ENCODE data around the gene LYPD6.

The LYPD6 gene

DNA sequence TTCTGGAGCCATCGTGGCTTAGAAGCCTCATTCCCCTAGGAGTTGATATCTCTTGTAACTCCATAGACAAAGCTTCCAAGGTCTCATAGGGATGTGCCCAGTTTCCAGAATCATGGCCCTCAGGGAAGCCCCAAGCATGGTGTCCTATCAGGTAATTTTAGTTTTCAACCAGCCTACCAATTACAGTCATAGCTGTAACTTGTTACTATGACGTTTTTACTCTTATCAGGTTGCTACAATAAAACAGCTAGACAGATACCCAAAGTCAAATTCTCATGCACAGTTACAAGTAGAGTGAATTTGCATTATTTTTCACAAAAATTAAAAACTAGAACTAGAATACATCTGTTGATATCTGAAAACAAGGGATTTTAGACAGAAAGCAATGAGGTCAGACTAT, 8.9 kb downstream of the LYPD6 start:
- Histone ChIP-seq H3K27me3 (ENCODE audit: control insufficient read depth, insufficient read depth, low read length) (no peaks in the 10 kb centered on the region), H3K4me3 (ENCODE audit: low read depth, low read length) (no peak overlapping the region), H3K4me1 (peaks cover 4% of the 10 kb centered on the region), H3K27ac (no peak overlapping the region), H3K4me2 (ENCODE audit: low read length) (no peak overlapping the region), H3K79me2 (no peaks in the 10 kb centered on the region), H3K9ac (no peak overlapping the region), H3K36me3 (ENCODE audit: control insufficient read depth, insufficient read depth, low read length) (no peaks in the 10 kb centered on the region), H2AFZ (no peak overlapping the region), H3K9me3 (ENCODE audit: control insufficient read depth, low read length) (no peaks in the 10 kb centered on the region)
- TF ChIP-seq, protein P1, sequence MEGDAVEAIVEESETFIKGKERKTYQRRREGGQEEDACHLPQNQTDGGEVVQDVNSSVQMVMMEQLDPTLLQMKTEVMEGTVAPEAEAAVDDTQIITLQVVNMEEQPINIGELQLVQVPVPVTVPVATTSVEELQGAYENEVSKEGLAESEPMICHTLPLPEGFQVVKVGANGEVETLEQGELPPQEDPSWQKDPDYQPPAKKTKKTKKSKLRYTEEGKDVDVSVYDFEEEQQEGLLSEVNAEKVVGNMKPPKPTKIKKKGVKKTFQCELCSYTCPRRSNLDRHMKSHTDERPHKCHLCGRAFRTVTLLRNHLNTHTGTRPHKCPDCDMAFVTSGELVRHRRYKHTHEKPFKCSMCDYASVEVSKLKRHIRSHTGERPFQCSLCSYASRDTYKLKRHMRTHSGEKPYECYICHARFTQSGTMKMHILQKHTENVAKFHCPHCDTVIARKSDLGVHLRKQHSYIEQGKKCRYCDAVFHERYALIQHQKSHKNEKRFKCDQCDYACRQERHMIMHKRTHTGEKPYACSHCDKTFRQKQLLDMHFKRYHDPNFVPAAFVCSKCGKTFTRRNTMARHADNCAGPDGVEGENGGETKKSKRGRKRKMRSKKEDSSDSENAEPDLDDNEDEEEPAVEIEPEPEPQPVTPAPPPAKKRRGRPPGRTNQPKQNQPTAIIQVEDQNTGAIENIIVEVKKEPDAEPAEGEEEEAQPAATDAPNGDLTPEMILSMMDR (IDR thresholded peaks at IDR 0.05), result no peak

DNA sequence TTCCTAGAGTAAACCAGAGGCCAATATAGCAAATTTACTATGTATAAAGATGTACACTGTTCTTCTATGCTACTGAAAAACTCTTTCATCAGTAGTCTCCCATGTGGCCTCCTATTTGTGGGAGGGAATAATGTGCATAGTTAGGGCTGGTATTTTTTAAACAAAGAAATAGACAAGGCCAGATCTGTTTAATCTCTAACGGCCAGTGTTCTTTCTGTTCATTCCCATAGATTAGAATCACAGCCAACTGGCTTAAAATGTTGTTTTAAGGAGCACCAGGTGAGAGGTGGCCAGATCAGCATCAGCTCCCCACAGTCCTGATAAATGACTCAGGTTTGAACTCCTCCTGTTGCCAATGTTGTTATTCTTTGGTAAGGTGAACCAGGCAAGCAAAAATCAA, 12.1 kb downstream of the LYPD6 start:
- H3K4me1 ChIP-seq, result peaks cover 3% of the 10 kb centered on the region
- H3K9ac ChIP-seq, result no peak overlapping the region
- H3K4me2 ChIP-seq (ENCODE audit: low read length), result no peak overlapping the region
- no peaks in the 10 kb centered on the region for H3K9me3 ChIP-seq (ENCODE audit: control insufficient read depth, low read length)
- H3K4me3 ChIP-seq (ENCODE audit: low read depth, low read length), result no peak overlapping the region
- no peaks in the 10 kb centered on the region for H3K36me3 ChIP-seq (ENCODE audit: control insufficient read depth, insufficient read depth, low read length)
- peaks cover 6% of the 10 kb centered on the region for H3K79me2 ChIP-seq
- H3K27me3 ChIP-seq (ENCODE audit: control insufficient read depth, insufficient read depth, low read length), result no peaks in the 10 kb centered on the region
- no peak overlapping the region for H3K27ac ChIP-seq
- TF ChIP-seq, protein P1 (IDR thresholded peaks at IDR 0.05), result no peak
- no peak overlapping the region for H2AFZ ChIP-seq

DNA sequence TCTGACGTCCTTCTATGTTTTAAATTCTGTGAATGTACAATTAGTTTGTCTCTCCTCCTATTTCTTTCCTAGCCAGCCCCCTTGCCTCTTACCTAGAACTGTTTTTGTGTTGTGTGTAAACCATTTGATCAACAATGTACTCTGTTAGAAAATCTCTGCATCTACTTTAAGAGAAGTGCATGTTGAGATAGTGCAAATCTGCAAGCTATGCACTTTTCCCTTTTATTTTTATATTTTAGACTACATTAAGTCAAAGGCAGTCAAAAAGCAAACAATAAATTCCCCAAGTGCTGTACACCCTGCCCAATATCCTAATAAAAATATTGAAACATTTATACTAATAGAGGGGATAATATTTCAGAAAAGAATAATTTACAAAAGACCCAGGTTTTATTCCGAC, 13.7 kb downstream of the LYPD6 start:
- Histone ChIP-seq H3K9ac (no peak overlapping the region), H3K9me3 (ENCODE audit: control insufficient read depth, low read length) (no peaks in the 10 kb centered on the region), H3K36me3 (ENCODE audit: control insufficient read depth, insufficient read depth, low read length) (no peaks in the 10 kb centered on the region), H3K4me1 (peaks cover 3% of the 10 kb centered on the region), H3K79me2 (peaks cover 6% of the 10 kb centered on the region), H3K4me3 (ENCODE audit: low read depth, low read length) (no peak overlapping the region), H3K27ac (no peak overlapping the region), H3K27me3 (ENCODE audit: control insufficient read depth, insufficient read depth, low read length) (no peaks in the 10 kb centered on the region), H3K4me2 (ENCODE audit: low read length) (no peak overlapping the region), H2AFZ (no peak overlapping the region)
- TF ChIP-seq, protein P1 (IDR thresholded peaks at IDR 0.05), result no peak

DNA sequence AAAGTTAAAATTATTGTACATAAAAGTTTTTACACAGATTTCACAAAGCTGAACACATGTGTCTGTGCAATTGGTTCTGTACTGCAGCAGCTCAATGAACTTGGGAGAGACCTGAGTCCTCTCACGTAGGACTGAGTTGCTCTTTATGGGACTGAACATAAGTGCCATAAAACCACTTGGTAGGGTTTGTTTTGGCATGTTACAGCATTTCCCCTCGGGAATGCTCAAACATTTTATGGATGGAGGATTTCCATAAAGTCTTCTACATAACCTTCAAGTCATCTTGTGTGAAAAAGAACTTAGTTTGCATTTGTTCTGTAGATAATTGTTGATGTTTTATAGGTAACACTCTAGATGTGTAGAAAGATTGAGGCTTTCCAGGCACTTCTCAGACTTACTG, 15.9 kb downstream of the LYPD6 start:
- TF ChIP-seq, protein P1 (IDR thresholded peaks at IDR 0.05), result no peak
- Histone ChIP-seq H3K9me3 (ENCODE audit: control insufficient read depth, low read length) (no peaks in the 10 kb centered on the region), H3K79me2 (peaks cover 6% of the 10 kb centered on the region)

DNA sequence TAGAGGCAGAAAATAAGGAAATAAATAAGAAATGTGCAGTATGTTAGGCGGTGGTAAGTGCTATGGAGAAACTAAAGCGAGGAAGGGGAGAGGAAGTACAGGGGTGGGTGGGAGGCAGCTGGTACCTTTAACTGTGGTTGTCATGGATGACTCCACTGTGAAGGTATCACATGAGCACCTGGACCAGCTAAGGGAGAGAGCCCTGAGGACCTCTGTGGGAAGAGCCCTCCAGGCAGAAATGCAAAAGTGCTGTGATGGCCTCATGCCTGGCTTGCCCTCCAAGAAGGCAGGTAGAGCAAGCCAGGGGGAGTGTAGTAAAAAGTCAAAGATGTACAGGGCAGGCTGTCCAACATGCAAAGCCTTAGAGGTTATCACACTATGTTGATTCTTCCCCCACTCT, 17.9 kb downstream of the LYPD6 start:
- TF ChIP-seq, protein P1 (IDR thresholded peaks at IDR 0.05), result no peak
- H3K4me3 ChIP-seq (ENCODE audit: low read depth, low read length), result no peak overlapping the region
- H3K27ac ChIP-seq, result no peak overlapping the region
- H3K4me1 ChIP-seq, result peaks cover 5% of the 10 kb centered on the region
- no peaks in the 10 kb centered on the region for H3K36me3 ChIP-seq (ENCODE audit: control insufficient read depth, insufficient read depth, low read length)
- no peak overlapping the region for H3K4me2 ChIP-seq (ENCODE audit: low read length)
- H3K9me3 ChIP-seq (ENCODE audit: control insufficient read depth, low read length), result no peaks in the 10 kb centered on the region
- no peaks in the 10 kb centered on the region for H3K27me3 ChIP-seq (ENCODE audit: control insufficient read depth, insufficient read depth, low read length)
- H3K9ac ChIP-seq, result no peak overlapping the region
- peaks cover 6% of the 10 kb centered on the region for H3K79me2 ChIP-seq
- no peak overlapping the region for H2AFZ ChIP-seq

More for the DNA sequence above, 15.9 kb downstream of the LYPD6 start:
- Histone ChIP-seq H2AFZ (no peak overlapping the region), H3K27ac (no peak overlapping the region), H3K36me3 (ENCODE audit: control insufficient read depth, insufficient read depth, low read length) (no peaks in the 10 kb centered on the region), H3K4me1 (peaks cover 3% of the 10 kb centered on the region), H3K4me3 (ENCODE audit: low read depth, low read length) (no peak overlapping the region), H3K27me3 (ENCODE audit: control insufficient read depth, insufficient read depth, low read length) (no peaks in the 10 kb centered on the region), H3K9ac (no peak overlapping the region), H3K4me2 (ENCODE audit: low read length) (no peak overlapping the region)
